Lower leg skin (tissue), 3 donors: Measurements from ENCODE around the gene AKIRIN1.

Experiments
- CTCF ChIP-seq, 3 donors: fragments of 450-650 bp; IDR thresholded peaks; one replicate each; pipeline ENCODE4 v1.5.1; 2016; ENCODE audit warnings: antibody characterized with exemption in 3 of 3, mild to moderate bottlenecking in 3 of 3, moderate library complexity in 2 of 3
- POLR2A ChIP-seq, 2 donors: fragments of 450-650 bp; IDR thresholded peaks; one replicate each; pipeline ENCODE4 v1.6.1; 2016 to 2017; ENCODE audit warnings: antibody characterized with exemption in 2 of 2, mild to moderate bottlenecking in 1 of 2, moderate library complexity in 1 of 2

DNA sequence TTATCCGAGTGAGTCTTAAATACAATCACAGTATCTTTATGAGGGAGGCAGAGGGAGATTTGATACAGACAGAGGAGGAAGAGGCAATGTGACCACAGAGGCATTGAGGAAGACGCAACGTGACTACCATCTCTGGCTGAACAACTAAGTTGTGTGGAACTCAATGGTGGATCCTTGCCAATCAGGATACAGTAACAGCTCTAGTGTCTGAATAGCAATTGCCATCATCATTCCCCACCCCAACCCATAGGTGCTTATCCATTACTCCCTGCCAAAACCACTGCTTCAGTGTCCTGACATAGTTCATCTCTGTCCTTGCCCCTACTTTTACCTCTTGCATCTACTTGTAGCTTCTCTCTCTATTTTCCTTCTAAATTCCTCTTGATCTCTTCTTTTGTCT, 29.0 kb upstream of the AKIRIN1 start:
- TF ChIP-seq CTCF (IDR thresholded peaks at IDR 0.05) (no peak), POLR2A (IDR thresholded peaks at IDR 0.05) (no peak)
